Activated CD8-positive, alpha-beta memory T cell treated with anti-CD3 and anti-CD28 coated beads for 36 hours (primary cell): ENCODE measurements around the gene PPARD. TPM values are rescaled to one million over a fixed set of nuclear protein-coding genes. Genes with fewer than 3 reads are reported as not detected.
"Not testable (repeated sequence)": the region's sequence is repeated elsewhere in the genome, so short reads cannot be mapped to it uniquely, and the experiment has no call there.

ENCODE experiments used
- CTCF ChIA-PET: fragments of 350-600 bp; sonication (Branson Sonifier 250); formaldehyde crosslinking; loops from one replicate; lab custom pipeline; 2021; ENCODE audit warnings: antibody characterized with exemption; lab: Charles Lee
- POLR2A ChIA-PET: fragments of 350-600 bp; sonication (Branson Sonifier 250); formaldehyde crosslinking; loops from one replicate; lab custom pipeline; 2021; ENCODE audit warnings: antibody characterized with exemption; lab: Charles Lee
- total RNA-seq, 2 experiments: library from RNA; stranded (reverse); gene quantifications; one replicate each; pipeline ENCODE4 v1.2.3, GENCODE V29; 2021

The PPARD gene
- total RNA-seq, 2 experiments from 2014 or later: 15.5 to 17.8 TPM

DNA sequence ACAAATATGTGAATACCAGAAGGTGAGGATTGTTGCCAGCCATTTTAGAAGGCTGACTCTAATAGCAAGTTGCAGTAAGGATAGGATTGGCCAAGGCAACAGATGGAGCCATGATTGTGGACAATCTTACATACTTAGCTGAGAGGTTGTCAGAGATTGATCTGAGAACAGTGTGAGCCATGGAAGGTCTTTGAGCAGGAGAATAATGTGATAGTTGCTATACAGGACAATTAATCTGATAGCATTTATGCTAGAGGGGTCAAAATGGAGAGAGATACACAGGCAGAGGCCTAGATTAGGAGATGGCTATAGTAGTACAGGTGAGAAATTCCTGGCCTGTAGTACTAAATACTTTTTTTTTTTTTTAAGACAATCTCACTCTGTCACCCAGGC is 23.8 kb downstream of the PPARD start:
- ChIA-PET CTCF (no interaction called here), POLR2A (no interaction called here)

DNA sequence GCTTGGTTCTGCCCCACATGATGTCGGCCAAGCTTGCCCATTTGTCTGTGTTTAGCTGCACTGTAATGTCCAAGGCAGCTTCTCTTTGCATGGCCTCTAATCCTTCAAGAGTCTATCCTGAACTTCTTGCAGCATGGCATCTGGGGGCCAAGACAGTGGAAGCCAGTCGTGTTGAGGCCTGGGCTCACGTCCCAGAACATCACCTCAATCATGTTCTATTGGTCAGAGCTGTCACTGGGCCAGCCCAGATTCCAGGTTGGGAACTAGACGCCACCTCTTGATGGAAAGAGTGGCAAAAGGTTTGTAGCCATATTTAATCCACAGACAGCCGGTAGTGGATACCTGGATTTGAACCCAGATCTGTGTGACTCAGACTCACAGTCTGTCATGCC is 25.3 kb downstream of the PPARD start:
- ChIA-PET POLR2A (no interaction called here), CTCF (interaction anchor here (1.1 to 1.5 kb wide), 2 partner anchors 87 to 101 kb away, joined by 3 to 6 read pairs; partner anchors contain the start of gene RPL10A)

DNA sequence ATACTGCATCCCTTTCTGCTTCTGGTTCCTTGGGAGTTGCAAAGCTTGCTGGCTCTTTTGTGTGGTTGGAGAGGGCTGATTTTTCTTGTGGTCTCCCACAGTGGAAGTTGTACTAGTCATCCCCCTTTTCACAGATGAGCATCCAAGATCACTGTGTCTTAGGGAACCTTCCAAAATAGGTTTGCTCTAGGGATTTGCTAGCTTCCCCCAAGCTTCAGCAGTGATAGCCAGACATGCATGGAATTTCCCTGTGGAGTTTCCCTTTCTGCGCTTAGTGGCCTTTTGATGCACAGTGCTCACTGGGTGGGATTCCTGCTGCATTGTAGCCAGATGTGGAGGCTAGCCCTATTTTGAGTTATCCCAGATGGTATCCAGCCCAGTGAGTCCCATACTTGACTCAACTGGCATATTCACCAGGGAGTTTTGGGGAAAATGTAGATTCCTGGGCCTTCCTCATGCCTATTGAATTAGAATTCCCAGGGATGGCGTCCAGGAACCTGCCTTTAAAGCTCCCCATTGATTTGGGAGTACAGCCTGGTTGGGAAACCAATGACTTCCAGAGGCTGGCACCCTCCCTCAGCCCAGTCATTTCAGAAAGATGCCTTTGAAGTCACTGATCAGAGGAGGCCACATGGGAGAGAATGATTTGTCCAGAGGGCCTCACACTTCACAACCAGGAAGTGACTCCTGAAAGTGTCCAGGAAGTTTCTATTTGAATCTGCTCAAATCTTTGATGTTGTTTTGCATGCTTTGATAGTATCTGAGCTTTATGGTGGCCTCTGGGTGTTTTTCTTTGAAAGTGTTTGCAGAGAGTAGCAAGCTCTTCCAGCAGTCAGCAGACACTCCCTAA is 25.9 kb downstream of the PPARD start:
- ChIA-PET POLR2A (no interaction called here), CTCF (interaction anchor here (1.1 to 1.5 kb wide), 2 partner anchors 87 to 100 kb away, joined by 3 to 6 read pairs; partner anchors contain the start of gene RPL10A)

DNA sequence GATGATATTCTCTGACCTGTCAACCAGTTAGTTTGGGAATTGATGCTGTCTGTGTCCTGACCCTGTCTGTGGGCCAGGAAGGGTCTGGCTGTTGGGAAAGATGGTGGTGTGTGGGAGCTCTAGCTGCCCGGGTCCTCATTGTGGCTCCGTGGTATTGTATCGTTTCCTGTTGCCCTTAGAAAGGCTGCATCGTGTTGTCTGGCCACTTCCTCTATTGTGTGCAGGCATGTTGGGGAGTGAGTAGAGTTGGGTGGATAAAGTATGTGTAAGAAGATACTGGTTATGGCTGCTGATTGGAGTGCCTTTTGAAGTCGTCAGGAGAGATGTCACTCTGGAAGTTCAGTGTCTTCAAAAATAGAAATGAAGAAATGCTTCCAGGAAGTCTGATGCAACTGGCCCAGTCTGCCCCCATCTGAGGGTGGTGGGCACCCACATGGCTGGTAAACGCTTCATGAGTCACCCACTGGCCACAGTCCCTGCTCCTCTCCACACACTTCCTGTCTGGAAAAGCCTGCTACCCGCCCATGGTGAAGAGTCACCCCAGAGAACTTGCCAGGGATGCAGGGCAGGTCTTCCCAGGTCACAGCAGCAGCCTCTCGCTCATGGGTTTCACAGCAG is 27.9 kb downstream of the PPARD start:
- ChIA-PET POLR2A (interaction anchor here (1.0 kb wide), 1 partner anchor 473 kb away, joined by 3 read pairs; no protein-coding TSS in a partner anchor), CTCF (interaction anchor here (0.9 kb wide), 1 partner anchor 28 kb away, joined by 4 read pairs; no protein-coding TSS in a partner anchor)

DNA sequence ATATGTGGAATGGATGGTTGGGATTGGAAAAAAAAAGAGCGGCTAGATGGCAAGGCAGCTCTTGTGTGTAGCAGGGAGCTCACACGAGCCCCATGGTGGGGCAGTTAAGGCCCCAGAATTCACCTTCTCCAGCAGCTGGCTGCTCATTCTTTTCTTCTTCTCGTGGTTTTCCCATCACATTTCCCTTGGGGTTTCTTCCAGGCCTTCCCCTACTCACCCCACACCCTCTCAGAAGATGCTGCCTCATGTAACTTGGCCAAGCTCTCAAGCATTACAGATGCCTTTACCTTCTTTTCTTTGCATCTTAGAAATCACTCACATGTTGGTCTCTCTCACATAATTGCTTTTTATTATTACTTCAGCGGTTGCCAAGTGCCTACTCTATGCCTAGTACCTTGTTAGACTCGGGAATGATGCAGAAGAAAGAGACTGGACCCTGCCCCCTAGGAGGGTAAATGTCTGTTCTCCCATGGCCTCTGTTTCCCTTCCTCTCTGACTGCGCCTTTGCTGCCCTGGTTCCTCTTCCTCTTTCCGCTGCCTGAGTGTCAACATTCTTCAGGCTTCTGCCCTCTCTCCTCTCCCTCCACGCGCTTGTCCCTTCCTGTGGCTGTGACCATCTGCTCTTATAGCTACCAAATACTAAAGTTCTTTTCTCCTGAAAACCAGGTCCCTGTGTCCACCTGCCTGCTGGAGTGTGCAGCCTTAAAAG is 28.6 kb downstream of the PPARD start:
- ChIA-PET CTCF (no interaction called here), POLR2A (interaction anchor here (1.0 kb wide), 1 partner anchor 474 kb away, joined by 3 read pairs; no protein-coding TSS in a partner anchor)

DNA sequence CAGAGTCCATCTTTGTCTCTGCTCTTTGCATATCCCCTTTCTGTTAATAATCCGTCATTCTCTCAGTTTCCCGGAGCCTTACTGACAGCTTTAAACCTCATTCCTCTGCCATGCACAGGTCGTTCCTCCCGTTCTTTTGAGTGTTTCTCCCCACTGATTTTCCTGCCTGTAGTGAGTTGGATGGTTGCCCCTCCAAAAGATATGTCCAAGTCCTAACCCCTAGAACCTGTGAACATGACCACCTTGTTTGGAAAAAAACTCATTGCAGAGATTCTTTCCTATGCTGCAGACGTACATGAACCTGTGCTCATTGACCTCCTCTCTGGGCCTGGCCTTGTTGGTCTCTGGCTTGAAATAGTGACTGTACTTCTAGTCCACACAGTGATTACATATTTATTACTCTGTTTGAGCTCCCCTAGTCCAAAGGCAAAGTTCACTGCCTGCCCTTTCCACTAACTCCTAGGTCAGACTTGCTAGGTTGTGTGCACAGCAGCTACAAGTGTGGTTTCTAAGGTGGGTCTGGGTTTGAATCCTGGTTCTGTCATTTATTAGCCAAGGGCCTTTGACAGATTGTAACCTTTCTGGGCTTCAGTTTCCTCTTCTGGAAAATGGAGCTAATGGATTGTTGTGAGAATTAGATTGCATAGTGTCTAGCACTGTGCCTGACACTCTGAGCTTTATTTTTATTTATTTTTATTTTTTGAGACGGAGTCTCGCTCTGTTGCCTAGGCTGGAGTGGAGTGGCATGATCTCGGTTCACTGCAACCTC is 29.3 kb downstream of the PPARD start:
- CTCF ChIA-PET: no interaction called here
- POLR2A ChIA-PET: no interaction called here

DNA sequence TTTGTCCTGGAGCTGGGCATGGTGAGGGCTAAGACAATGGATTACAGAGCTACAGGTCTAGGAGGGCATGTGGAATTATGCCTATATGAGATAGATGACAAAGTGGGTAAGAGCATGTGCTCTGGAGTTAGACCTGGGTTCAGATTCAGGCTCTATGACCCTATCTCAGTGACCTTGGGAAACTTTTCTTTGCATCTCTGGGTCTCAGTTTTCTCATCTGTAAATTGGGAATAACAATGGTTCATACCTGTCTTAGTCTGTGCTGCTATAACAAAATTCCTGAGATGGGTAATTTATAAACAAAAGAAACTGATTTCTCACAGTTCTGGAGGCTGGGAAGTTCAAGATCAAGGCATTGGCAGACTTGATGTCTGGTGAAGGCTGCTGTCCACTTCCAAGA is 30.3 kb downstream of the PPARD start:
- ChIA-PET POLR2A (no interaction called here), CTCF (no interaction called here)

DNA sequence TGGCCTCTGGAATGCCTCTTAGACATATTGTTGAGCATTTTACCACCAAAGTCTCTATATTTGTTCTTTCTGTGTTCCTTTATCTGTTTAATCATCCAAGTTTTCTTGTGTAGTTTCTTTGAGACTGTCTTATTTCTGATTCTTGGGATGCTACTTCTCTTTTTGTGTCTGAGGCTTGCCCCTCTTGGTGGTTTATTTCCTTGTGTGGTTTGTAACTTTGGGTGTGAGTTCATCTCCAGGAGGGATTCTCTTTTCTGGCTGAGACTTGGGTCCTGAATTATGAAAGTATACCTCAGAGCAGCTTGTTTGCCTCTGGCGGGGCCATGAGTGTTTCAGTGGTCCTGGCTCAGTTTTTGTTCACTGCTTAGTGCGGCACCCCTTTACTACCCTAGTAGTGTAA is 33.9 kb downstream of the PPARD start:
- ChIA-PET CTCF (interaction anchor here (0.9 to 1.2 kb wide), 3 partner anchors 30 to 147 kb away, joined by 3 read pairs; no protein-coding TSS in a partner anchor), POLR2A (no interaction called here)

DNA sequence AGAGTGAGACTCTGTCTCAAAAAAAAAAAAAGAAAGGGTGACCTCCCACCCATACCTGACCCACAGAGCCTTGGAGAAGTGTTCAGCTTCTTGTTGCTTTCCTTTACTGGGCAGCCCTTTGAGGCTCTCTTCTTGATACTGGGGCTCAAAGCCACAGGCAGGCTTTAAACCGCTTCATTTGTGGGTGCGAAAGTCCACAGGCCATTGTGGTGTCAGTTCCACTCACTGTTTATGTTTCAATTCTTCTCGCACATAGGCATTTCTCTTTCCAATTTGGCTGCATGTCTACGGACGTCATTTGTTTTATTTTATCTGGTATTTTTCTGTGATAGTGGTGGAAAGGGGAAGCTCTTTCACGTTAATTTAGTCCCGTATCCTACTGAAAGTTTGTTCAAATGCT is 34.6 kb downstream of the PPARD start:
- ChIA-PET CTCF (interaction anchor here (0.9 kb wide), 1 partner anchor 146 kb away, joined by 3 read pairs; no protein-coding TSS in a partner anchor), POLR2A (no interaction called here)

DNA sequence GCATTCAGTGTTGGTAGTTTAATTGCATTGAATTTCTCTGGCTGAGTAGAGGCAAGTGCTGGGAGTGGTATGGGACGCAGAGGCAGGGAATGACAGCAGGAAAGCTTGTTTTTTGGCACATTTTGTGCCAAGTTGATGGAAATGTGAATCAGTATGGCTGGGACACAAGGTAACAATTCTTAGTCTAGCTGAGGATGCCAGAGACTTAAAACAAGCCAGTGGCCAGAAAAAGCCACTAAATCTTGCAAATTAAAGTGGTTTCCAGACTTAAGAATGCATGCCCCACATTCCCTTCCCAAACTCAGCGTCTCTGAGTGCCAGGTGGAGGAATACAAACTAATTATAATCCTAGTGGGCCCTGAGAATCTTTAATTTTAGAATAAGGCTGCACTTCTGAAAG is 35.9 kb downstream of the PPARD start:
- ChIA-PET CTCF (interaction anchor here (0.6 kb wide), 1 partner anchor 73 kb away, joined by 3 read pairs; no protein-coding TSS in a partner anchor), POLR2A (no interaction called here)

DNA sequence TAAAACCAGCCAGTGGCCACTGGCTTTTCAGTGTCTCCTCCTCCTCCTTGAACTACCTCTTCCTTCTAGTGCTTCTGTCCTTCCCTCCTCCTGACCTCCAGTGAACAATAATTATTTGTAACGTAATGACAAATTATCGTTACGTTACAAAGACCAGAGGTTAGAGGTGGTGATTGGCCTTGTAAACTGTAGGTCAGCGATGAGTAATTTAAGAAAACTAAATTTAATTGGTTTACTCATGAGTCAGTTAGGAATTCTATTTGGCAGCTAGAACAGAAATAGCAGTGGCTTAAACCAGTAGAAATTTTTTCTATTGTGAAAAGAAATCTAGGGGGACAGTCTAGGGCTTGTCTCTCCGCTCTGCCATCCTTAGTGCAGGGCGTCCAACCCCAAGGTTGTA is 38.8 kb downstream of the PPARD start:
- ChIA-PET CTCF (no interaction called here), POLR2A (no interaction called here)

DNA sequence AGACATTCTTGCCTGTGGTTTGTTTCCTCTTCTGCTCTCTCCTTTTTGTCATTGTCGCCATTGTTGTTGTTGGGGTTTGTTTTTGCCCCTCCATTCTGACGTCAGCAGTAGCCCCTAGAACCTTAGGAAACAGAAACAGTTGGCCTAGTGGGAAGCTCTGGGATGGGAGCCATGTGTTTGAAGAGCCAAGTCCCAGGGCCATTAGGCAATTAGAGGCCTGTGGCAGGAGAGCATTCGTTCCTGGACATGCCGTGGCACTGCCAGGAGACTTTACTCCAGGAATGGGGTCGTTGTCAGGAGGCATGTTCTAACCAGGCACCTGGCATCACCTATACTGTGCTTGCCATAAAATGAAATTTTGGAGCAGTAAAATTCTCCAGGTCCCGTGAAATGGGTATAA is 39.7 kb downstream of the PPARD start:
- ChIA-PET CTCF (no interaction called here), POLR2A (no interaction called here)

DNA sequence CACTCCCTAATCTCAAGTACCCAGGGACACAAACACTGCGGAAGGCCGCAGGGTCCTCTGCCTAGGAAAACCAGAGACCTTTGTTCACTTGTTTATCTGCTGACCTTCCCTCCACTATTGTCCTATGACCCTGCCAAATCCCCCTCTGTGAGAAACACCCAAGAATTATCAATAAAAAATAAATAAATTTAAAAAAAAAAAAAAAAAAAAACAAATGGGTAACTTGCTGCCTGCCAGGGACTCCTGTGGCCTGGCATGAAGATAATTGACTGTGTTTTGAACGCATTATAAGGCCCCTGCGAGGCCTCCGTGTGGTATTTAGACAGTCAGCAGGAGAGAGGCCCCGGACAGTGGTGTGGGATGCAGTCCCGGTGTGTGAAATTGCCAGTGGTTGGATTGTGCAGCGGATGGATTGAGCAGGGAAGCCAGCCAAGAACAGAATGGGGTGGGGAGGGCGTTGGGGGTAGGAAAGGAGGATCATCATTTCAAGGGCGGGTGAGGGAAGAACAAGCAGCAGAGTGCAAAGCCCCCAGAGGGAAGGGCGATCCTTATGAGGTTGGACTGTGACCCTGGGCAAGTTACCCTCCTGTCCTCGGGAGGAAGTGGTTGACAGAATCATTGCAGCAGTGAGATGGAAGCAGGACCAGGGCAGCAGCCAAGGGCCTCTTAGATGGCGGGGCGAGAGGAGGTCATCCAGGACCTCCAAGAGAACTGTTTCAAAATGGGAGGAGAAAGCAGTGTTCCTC is 43.3 kb downstream of the PPARD start:
- ChIA-PET POLR2A (no interaction called here), CTCF (no interaction called here)

DNA sequence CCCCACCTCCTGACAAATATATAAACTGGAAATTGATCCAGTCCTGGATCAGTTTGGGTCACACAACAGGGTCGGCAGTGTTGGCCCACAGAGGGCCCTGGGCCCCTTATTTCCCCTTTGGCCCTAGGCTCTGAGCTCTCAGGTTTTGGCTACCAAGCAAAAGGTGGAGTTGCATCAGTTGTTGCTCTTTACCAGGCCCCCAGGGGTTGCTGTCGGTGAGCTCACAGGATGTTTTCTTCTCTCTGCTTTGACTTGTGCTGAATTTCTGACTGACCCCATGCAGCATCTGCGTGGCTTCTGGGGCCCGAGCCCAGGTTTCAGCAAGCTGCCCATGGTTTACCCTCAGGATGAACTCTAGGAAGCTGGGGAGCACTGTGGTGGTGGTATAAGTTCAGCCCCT is 44.6 kb downstream of the PPARD start:
- ChIA-PET POLR2A (no interaction called here), CTCF (no interaction called here)

DNA sequence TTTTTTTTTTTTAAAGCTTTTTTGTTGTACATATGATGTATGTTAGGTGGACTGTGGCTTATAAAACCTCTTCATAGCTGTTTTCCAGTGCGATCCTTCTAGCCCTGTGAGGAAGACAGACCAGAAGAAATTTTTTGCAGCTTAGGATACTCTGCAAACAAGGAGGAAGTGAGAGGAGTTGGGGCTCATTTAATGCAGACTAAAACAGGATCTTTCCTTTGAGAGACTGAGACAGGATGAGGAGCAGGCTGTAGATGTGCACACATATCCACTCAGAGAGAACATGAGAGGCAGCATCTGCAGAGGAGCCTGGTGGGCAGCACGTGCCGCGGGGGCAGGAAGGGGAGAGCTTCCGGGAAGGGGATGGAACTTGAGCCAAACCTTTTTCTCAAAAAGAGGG is 45.7 kb downstream of the PPARD start:
- ChIA-PET CTCF (interaction anchor here (0.7 kb wide), 1 partner anchor 55 kb away, joined by 4 read pairs; no protein-coding TSS in a partner anchor), POLR2A (interaction anchor here (0.6 kb wide), 1 partner anchor 109 kb away, joined by 4 read pairs; no protein-coding TSS in a partner anchor)

DNA sequence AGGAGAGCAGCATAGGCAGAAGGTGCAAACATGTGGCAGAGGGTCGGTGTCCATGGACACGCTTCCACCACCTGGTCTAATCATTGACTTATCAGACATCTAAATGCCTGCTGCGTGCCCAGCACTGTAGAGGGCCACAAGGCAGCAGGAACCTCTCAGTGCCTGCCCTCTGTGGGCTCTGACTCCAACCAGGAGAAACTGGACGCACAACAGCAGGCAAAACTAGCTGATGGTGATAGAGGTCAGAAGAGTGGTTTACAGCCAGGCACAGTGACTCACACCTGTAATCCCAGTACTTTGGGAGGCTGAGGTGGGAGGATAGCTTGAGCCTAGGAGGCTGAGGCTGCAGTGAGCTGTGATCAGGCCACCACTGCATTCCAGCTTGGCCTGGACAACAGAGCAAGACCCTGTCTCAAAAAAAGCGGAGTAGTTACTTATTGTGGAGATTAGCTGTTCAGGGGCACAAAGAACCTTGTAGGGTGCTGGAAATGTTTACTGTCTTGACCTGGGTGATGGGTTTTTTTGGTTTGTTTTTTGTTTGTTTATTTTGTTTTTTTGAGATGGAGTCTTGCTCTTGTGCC is 46.5 kb downstream of the PPARD start:
- ChIA-PET POLR2A (no interaction called here), CTCF (interaction anchor here (1.6 kb wide), 1 partner anchor 40 kb away, joined by 3 read pairs; no protein-coding TSS in a partner anchor)

DNA sequence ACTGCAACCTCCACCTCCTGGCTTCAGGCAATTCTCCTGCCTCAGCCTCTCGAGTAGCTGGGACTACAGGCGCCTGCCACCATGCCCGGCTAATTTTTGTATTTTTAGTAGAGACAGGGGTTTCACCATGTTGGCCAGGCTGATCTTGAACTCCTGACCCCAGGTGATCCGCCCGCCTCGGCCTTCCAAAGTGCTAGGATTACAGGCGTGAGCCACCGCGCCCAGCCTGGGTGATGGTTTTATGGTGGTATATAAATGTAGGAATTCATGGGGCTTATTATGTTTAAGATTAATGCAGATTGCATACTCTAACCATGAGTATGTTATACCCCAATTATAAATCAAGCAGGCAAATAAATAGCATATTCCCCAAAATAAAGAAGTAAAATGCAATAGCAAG is 47.0 kb downstream of the PPARD start:
- CTCF ChIA-PET: interaction anchor here (1.6 kb wide), 1 partner anchor 41 kb away, joined by 3 read pairs; no protein-coding TSS in a partner anchor
- POLR2A ChIA-PET: not testable (repeated sequence)
